Measurements from ENCODE around the gene ZMYND19.
"Not testable (repeated sequence)": the region's sequence is repeated elsewhere in the genome, so short reads cannot be mapped to it uniquely, and the experiment has no call there.

ZMYND19 gene

DNA sequence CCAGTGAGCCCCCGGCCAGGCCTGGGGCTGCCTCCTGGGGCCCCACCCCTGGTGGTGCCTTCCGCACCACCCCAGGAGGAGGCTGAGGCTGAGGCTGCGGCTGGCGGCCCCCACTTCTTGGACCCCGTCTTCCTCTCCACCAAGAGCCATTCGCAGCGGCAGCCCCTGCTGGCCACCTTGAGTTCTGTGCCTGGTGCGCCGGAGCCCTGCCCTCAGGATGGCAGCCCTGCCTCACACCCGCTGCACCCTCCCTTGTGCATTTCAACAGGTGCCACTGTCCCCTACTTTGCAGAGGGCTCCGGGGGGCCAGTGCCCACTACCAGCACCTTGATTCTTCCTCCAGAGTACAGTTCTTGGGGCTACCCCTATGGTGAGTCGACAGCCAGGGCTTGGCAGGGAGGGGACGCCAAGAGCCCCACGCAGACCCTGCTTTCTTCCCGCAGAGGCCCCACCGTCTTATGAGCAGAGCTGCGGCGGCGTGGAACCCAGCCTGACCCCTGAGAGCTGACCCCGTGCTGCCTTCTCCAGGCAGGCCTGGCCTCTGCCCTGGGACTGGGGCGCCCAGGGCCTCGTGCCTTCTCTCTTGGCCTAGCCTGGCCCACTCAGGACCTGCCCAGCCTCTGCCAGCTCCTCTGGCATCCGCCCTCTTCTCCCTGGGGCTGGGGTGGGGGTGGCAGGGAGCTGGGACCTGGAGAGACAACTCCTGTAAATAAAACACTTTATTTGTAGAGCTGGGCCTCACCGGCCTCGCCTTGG, 24.5 kb upstream of the ZMYND19 start:
- DNase-seq (ENCODE audit: low read depth, low spot score), result no peak

DNA sequence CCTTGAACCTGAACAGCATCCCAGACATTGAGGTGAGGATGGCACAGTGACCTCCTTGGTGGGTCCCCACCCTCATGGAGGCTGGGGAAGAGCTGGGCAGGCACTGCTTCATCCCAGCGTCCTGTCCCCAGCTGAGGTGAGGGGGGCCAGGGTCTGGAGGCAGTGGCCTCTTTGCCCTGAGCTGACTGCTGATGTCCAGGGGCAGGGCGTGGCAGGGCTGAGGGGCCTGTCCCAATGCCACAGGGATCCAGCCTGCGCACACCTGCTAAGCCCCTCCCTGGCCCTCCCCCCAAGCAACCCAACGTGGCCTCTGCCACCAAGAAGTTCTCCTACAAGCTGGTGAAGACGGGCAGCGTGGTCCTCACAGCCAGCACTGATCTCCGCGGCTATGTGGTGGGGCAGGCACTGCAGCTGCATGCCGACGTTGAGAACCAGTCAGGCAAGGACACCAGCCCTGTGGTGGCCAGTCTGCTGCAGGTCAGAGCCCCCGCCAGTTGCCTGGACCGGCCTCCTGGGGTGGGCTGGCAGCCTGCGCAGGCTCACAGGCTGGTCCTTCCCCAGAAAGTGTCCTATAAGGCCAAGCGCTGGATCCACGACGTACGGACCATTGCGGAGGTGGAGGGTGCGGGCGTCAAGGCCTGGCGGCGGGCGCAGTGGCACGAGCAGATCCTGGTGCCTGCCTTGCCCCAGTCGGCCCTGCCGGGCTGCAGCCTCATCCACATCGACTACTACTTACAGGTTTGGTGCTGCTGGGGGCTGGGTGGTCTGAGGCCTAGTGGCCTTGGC, 23.6 kb upstream of the ZMYND19 start:
- DNase-seq (ENCODE audit: low read depth, low spot score), result no peak

DNA sequence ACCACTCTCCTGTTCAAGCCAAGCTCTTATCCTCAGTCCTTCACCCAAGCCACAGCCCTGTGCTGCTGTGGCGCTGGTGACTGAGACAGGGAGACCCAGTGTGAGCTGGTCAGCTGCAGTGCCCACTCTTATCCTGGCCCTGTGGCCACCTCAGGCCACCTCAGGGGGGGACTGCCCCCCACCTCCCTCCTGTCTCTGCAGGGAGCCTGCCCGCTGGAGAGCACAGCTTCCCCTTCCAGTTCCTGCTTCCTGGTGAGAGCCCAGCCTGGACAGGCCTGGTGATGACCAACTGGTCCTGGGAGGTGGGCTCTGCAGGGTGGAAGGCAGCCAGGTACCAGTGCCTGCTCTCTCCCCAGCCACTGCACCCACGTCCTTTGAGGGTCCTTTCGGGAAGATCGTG, 22.9 kb upstream of the ZMYND19 start:
- DNase-seq (ENCODE audit: low read depth, low spot score), result no peak

DNA sequence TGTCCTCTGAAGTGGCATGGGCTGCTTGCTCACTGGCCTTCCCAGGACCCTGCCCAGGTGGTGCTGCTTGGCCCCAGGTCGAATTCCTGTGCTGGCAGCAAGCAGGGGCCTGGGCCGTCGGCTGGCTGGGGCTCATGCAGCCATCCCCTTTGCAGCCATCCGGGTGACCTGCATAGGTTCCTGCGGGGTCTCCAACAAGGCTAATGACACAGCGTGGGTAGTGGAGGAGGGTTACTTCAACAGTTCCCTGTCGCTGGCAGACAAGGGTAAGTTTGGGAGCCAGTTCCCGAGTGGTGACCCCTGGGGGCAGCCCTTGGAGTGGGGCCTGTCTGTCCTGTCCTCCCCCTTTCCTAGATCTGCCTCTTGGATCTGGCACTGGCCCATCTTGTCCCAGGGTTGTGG, 22.4 kb upstream of the ZMYND19 start:
- DNase-seq (ENCODE audit: low read depth, low spot score), result no peak

DNA sequence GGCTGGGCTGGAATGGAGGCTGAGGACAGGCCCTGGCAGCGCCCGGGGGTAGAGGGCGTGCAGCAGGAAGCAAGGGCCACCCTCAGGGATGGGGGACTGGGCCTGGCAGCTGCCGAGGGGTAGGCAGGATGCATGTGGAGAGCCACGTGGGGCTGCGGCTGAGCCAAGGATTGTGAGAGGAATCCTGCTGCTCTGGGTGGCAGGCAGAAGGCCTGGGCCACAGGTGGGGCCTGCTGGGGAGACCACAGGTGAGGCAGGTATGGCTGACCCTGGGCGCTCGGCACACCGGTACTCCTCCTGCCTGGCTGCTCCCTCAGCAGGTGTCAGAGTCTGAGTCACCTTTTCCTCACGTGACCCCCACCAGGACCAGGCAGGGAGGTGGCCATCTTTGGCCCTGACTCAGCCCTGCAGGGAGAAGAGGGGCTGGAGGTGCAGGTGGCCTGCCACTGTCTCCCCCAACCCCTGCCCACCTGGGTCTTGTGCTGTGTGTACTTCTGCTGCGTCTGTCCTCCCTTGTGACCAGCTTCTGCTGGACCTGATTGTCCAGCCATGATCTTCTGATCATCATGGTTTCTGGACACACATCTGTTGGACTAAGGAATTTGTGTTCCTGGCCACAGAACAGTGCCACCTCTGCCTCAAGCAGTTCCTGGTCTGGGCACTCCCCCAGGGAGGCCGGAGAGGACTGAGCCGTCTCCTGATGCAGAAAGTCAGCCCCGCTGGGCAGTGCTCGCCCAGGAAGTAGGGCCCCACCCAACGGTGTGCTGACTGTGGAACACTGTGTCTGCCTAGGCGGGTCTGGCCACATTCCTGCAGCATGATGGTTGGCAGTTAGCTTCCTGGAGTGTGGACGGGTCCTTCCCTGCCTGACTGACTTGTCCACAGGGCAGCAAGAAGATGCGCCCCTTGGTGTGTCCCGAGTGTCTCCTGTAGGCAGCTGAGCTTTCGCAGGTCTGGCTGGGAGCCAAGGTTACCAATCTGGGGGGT, 21.6 kb upstream of the ZMYND19 start:
- peak; percentile 79 for DNase-seq (ENCODE audit: low read depth, low spot score)

DNA sequence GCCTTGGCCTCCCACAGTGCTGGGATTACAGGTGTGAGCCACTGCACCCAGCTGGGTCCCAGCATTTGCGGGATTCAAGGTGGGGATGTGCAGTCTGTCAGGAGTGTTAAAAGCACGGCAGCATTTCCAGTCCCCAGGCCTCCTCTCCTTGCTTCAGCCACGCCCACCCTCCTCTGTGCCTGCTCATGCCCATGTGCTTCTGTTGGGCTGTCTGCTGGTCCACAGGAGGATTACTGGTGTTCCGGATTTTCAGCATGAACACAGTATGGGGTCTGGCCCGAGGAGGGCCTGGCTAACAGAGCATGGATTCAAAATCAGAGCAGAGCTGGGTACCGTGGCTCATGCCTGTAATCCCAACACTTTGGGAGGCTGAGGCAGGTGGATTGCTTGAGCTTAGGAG, 20.6 kb upstream of the ZMYND19 start:
- no peak for DNase-seq (ENCODE audit: low read depth, low spot score)

DNA sequence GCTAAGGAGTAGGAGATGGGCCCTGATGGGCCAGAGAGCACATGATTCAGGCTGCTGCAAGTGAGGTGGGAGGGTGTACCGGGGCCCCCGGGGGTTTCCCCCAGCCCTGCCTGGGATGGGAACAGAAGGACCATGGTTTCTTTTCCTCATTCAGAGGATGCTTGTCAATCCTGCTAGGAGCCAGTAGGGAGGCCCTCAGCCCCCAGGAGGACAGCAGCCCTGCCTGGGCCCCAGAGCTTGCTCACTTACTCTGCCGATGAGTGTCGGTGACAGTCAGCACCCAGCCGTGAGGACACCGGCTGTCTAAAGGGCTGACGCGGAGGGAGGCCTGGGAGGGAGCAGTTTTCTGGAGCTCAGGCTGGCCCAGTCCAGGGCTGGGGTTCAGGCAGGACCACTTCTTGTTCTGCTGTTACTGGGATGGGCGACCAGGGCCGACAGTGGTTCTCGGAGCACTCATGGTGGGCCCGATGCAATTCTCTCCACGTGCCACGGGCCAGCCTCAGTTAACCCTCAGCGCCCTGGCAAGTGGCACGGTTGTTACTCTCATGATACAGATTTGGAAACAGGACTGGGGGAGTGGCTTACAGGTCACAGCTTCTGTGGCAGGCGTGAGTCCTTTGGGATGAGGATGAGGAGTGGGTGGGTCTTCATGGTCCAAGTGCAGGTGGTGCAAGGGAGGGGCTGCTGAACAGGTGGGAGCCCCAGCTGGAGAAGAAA, 17.0 kb upstream of the ZMYND19 start:
- DNase-seq (ENCODE audit: low read depth, low spot score), result peak; percentile 40

DNA sequence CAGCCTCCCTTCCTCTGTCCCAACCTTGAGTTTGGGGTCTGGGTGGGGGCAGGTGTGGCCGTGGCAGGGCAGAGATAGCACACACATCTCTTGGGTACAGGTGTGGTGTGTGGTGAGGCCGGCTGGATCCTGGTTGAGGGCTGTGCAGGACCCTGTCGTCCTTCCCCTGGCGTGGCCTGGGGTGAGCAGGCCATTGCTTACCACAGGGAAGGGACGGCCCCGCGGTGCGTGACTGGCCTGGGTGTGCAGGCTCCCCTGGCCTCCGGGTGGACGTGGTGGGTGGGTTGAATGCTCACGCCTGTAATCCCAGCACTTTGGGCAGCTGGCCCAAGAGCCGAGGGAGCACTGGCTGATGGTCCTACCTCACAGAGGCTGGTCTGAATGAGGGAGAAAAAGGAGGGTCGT, 16.4 kb upstream of the ZMYND19 start:
- DNase-seq (ENCODE audit: low read depth, low spot score), result no peak

DNA sequence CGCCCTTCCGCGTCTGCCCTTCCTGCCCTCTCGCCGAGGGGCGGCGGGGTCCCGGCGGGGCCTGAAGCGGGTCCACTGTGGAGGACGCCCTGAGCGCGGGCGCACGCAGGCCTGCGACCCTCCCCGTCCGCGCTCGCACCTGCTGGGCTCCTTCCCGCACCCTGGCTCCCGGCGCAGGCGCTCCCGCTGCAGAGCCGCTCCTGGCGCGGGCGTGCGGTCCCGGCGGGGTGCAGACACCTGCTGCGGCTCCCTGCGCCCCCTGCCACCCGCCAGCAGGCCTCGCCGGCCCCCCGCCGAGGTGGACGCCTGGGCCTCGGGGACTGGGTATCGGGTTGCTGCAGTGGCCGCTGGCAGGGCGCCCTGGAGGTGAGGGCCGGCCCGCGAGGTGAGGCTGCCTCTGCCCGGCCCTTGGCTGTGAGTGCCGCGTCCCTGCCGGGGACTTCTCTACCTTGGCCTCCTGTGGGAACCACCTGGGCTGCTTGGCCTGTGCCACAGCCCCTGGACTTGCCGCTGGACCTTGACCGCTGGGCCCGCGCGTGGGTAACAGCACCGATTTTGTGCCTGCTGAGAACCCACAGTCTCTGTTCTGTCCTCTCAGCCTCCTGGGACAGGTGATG, 15.8 kb upstream of the ZMYND19 start:
- DNase-seq (ENCODE audit: low read depth, low spot score), result peak; percentile 36

DNA sequence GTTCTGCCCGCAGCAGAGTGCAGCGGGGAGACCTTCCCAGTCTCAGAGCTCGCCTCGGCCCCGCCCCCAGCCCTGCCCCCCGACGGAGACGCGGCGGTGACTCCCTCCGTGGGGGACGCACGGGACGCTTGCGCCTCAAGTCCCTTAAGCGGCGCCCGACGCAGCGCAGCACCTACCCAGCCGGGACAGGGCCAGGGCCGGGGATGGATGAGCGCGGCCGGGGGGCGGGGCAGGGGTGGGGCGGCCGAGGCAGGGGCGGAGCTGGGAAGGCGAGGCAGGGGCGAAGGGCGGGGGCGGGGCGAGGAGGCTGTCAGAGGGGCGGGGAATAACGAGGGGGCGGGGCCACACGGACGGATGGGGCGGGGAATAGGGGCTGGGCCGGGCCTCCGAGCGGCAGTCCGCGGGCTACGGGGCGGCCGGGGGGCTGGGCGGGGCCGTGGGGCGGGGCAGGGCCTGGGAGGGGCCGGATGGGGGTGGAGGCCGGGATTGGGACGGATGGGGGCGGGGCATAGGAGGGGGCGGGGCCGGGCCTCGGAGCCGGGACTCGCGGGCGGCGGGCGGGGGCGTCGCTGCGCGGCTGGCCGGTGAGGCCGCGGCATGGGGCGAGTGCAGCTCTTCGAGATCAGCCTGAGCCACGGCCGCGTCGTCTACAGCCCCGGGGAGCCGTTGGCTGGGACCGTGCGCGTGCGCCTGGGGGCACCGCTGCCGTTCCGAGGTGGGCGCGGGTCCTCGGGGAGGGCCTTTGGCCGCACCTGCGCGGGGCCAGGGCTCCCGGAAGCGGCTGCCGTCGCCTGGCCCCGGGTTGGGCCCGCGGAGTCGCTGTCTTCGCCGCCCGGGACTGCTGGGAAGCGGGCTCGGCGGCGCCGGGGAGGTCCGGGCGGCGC, 15.1 kb upstream of the ZMYND19 start, which contains the start of gene ARRDC1:
Gene ARRDC1, plus strand, starts transcription at position 566 of the 884 bp plus-strand sequence. Its CDS starts 32 bp downstream, at position 598.
- DNase-seq (ENCODE audit: low read depth, low spot score), result peak; percentile 68

DNA sequence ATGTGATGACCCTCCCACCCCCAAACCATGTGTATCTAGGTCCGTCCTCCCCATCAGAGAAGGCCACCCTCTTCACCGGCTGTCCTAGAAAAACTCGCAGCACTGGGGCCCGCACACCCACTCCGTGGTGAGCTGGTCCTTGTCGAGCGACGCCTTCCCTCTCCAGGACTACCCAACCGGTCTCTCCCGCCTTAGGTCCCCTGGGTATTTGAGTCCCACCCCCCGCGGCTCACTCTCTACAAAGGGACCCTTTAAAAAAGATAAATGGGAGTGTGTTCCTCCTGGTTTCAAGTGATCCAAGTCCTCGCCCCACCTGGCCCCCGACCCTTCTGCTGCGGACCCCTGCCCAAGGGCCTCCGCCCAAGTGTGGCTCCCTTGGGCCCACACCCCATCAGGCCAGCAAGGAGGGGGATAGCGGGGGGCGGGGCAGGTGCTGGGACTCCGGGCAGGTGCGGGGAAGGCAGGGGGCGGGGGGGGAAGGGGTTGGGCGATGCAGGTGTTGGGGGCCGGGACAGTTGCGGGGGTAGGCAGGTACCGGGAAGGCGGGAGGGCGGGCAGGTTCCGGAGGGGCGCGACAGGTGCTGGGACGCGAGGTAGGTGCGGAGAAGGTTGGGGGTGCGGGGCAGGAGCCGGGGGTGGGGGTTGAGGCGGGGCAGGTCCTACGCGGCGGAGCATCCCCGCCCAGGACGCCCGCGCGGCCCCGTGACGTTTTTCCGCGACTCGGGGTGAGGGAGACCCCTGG, 14.2 kb upstream of the ZMYND19 start:
- DNase-seq (ENCODE audit: low read depth, low spot score), result no peak

DNA sequence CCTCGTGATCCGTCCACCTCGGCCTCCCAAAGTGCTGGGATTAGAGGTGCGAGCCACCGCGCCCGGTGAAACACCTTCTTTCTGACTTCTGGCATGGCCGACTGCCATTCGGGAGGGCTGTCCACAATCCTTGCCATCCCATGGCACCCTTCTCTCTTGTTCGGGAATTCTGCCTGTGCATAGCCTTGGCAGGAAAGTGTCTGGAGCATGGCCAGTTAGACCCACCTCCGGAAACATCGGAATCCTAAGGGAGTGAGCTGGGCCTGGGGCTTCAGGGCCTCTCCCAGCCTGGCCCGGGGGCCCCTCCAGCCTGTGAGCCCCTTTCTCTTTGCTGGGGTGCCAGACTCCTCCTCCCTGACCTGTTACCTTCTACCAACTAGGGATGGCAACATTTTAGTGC, 13.6 kb upstream of the ZMYND19 start:
- DNase-seq (ENCODE audit: low read depth, low spot score), result no peak

DNA sequence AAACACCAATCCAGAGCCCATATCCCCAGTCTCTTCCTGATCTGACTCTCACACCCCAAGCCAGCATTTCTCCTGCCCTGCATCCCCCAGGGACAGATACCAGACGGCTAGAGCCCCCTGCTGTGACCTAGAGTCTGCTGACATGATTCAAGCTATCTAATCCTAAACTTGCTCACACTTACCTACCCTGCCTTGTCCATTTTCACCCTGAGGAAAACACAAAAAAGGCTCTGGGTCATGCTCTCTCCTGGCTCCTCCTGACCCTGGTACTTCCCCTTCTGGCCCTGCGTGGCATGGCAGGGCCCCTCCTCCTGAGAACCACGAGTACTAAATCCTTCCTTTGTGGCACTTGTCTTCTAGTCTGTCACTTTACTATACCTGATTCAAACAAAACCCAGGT, 12.3 kb upstream of the ZMYND19 start:
- peak; percentile 37 for DNase-seq (ENCODE audit: low read depth, low spot score)

DNA sequence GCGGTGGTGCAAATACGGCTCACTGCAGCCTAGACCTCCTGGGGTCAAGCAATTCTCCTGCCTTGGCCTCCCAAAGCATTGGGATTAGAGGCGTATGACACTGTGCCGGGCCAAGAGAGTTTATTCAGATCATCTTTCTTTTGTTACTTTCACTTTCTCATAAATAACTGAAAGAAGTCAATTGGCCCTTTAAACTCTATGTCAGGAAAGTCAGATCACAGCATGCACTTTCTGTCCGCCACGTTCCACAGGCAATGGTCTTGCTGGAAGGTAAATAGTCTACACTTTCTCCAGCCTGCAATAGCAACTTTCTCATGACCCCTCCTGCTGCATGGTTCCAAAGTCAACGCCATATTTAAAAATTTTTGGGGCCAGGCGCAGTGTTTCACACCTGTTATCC, 8.6 kb upstream of the ZMYND19 start:
- no peak for DNase-seq (ENCODE audit: low read depth, low spot score)

DNA sequence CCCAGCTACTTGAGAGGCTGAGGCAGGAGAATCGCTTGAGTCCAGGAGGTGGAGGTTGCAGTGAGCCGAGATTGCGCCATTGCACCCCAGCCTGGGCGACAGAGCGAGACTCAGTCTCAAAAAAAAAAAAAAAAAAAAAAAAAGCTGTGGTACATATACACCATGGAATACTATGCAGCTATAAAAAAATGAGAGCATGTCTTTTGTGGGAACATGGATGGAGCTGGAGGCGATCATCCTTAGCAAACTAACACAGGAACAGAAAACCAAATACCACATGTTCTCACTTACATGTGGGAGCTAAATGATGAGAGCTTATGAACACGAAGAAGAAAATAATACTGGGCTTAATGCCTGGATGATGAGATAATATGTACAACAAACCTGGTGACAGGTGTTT, 6.3 kb upstream of the ZMYND19 start:
- DNase-seq (ENCODE audit: low read depth, low spot score), result not testable (repeated sequence)

DNA sequence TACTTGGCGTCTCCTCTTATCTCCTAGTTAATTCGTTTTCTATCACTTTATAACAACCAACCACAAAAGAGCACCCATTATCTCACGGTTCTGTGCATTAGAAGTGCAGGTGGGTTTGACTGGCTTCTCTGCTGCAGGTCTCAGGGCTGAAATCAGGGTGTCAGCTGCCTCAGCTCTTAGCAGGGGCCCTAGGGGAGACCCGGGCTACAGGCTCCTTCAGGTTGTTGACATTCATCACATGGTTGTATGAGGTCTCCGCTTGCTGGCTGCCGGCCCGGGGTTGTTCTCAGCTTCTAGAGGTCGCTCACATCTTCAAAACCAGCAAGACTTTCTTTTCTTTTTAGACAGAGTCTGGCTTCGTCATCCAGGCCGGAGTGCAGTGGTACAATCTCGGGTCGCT, 2.9 kb upstream of the ZMYND19 start:
- DNase-seq (ENCODE audit: low read depth, low spot score), result no peak

DNA sequence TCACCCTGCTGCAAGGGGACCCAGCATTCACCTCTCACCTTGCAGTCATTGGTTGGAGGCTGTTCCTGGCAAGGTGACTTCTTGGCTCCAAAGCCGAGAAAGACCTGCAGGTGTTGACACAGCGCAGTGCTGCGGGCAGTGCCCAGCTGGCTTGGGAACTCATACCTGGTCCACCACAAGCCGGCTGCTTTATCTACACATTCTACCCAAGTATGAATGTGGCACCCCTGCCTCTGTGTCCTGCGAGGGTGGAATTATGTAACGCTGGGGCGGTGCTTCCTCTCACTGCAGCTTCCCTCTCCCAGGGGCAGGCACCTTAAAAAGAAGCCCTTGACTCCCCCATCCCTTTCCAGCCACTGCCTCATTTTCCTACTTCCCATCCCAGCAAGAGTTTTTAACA, 2.5 kb upstream of the ZMYND19 start:
- DNase-seq (ENCODE audit: low read depth, low spot score), result no peak

DNA sequence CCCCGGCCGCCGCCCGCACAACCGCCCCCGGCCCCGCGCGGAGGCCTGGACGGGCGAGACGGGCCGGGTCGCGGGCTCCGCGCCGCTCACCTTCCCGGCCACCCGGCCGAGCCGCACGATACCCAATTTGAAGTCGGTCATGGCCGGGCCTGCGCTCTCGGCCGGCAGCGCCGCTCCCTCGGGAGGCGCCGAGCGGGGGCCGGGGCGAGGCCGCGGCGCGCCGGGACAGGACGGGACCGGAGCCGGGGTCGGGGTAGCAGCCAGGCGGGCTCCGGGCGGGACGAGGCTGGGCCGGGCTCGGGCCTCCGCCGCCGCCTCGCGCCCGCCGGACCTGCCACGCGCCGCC, 216 bp downstream of the ZMYND19 start:
- no peak for DNase-seq (ENCODE audit: low read depth, low spot score)

DNA sequence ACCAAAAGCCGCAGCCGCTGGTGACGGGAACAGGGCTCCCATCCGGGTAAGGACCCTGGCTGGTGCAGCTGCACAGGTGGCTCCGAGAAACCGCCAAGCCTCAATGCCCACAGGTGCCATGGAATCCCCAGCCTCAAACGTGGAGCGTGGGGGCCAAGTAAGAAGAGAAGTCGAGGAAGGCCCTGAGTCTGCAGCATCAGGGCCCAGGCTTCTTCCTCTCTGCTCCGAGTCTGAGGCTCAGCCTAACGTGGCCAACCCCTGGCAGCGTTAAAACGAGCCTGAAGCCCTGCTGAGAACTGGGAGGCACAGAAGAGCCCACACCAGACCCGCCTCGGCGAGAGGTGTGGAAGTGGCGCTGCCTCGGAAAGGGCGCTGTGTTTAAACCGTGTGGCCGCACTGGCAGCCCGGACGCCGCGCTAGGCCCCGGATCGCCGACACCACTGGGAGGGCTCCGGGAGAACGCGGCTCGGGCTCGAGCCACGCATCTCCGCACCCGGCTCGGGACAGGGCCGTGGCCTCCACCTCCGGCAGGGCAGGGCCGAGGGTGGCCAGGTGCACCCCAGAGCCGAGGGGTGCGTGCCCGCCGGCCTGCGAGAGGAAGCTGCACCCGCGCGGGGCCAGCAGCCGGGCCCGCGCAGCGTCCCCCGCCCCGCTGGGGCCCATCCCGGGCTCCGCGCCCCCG, 730 bp downstream of the ZMYND19 start:
- DNase-seq (ENCODE audit: low read depth, low spot score), result no peak
